GM12878 (cell line): ENCODE results near the gene HIVEP3. TPM values are rescaled to one million over a fixed set of nuclear protein-coding genes. Genes with fewer than 3 reads are reported as not detected.

Experiments used
- ATAC-seq: fragments of 200-7000 bp; cut with Tn5 transposase; 3 replicates; pipeline ENCODE4 v1.9.1; 2020; ENCODE audit warnings: mild to moderate bottlenecking, moderate library complexity
- BruUV-seq: library from RNA; stranded (reverse); fragments of 400-500 nt; replicated peaks from 2 replicates; lab custom pipeline; 2021; lab: Mats Ljungman, UMichigan
- CTCF ChIA-PET: fragments of 300-600 bp; sonication (Branson Sonifier 250); formaldehyde crosslinking; extraction: SDS; loops from one replicate; lab custom pipeline; 2021; ENCODE audit warnings: inconsistent platforms; lab: Yijun Ruan, JAX
- POLR2A ChIA-PET: fragments of 350-600 bp; formaldehyde crosslinking; extraction: SDS; loops from one replicate; lab custom pipeline; 2021; ENCODE audit warnings: inconsistent platforms; lab: Charles Lee
- RAD21 ChIA-PET: fragments of 300-600 bp; sonication (Branson Sonifier 250); formaldehyde crosslinking; loops from one replicate; lab custom pipeline; 2023; ENCODE audit warnings: antibody characterized with exemption; ENCODE audit not compliant: unreplicated experiment; lab: Charles Lee
- SMC1A ChIA-PET: fragments of 300-600 bp; sonication (Branson Sonifier 250); formaldehyde crosslinking; loops from one replicate; lab custom pipeline; 2023; ENCODE audit not compliant: unreplicated experiment, uncharacterized antibody; lab: Charles Lee
- DNase-seq: peaks from one replicate; pipeline ENCODE4 v3.0.0-alpha.2; 2011; ENCODE audit warnings: low read depth, low spot score
- FAIRE-seq: peaks from 3 replicates; lab custom pipeline; 2011; peaks lifted over from hg19 to GRCh38; lab: Jason Lieb, UNC
- H2AFZ ChIP-seq: 2 replicates; pipeline ENCODE4 v1.6.0; 2011; ENCODE audit warnings: low read depth, low read length, control low read depth; ENCODE audit not compliant: control insufficient read depth
- H3K27ac ChIP-seq: 2 replicates; pipeline ENCODE4 v1.5.1; 2011; ENCODE audit warnings: control low read depth; ENCODE audit not compliant: control insufficient read depth, insufficient read depth
- H3K27me3 ChIP-seq, 2 experiments: replicated peaks in 1 of 2; 2 replicates each; pipeline versions ENCODE4 v1.6.0 to v1.6.1; 2011; ENCODE audit warnings: low read length in 1 of 2; ENCODE audit not compliant: control insufficient read depth in 2 of 2, insufficient read depth in 2 of 2
- H3K36me3 ChIP-seq, 2 experiments: 2 replicates each; pipeline ENCODE4 v1.5.1; 2011; ENCODE audit warnings: low read length in 1 of 2; ENCODE audit not compliant: control insufficient read depth in 2 of 2, insufficient read depth in 2 of 2
- H3K4me1 ChIP-seq: 2 replicates; pipeline ENCODE4 v1.6.1; 2011; ENCODE audit warnings: mild to moderate bottlenecking, low read length, moderate library complexity, mixed read lengths; ENCODE audit not compliant: control insufficient read depth, insufficient read depth
- H3K4me2 ChIP-seq: 2 replicates; pipeline ENCODE4 v1.6.0; 2011; ENCODE audit warnings: control low read depth; ENCODE audit not compliant: control insufficient read depth, insufficient read depth
- H3K4me3 ChIP-seq: fragments of 200-600 bp; sonication (generic); 2 replicates; pipeline ENCODE4 v1.5.1; 2016
- H3K79me2 ChIP-seq: 2 replicates; pipeline ENCODE4 v1.6.0; 2011; ENCODE audit warnings: low read length; ENCODE audit not compliant: control insufficient read depth, insufficient read depth
- H3K9ac ChIP-seq: 2 replicates; pipeline ENCODE4 v1.8.0; 2011; ENCODE audit warnings: low read length, control low read depth, mixed read lengths; ENCODE audit not compliant: control insufficient read depth, insufficient read depth
- H3K9me3 ChIP-seq: replicated peaks from 3 replicates; pipeline ENCODE4 v1.5.1; 2011; ENCODE audit warnings: mild to moderate bottlenecking, low read length; ENCODE audit not compliant: control insufficient read depth, insufficient read depth
- H4K20me1 ChIP-seq: 2 replicates; pipeline ENCODE4 v1.6.0; 2011; ENCODE audit not compliant: control insufficient read depth, insufficient read depth
- BACH1 ChIP-seq: fragments of 450-650 bp; IDR thresholded peaks from 2 replicates; pipeline ENCODE4 v1.6.1; 2017; ENCODE audit warnings: mild to moderate bottlenecking, borderline replicate concordance
- E2F4 ChIP-seq: IDR thresholded peaks from 2 replicates; pipeline ENCODE4 v1.6.1; 2012; ENCODE audit warnings: low read depth, low read length, improper control_type of control experiment
- FOXM1 ChIP-seq: IDR thresholded peaks from 2 replicates; pipeline ENCODE4 v1.6.1; 2012; ENCODE audit warnings: low read depth, mild to moderate bottlenecking, inconsistent platforms, low read length, moderate library complexity
- GATAD2B ChIP-seq: fragments of 450-650 bp; conservative IDR thresholded peaks from 2 replicates; pipeline ENCODE4 v1.6.1; 2017; ENCODE audit warnings: low read depth, mild to moderate bottlenecking, moderate library complexity
- NFYB ChIP-seq: IDR thresholded peaks from 2 replicates; pipeline ENCODE4 v1.6.1; 2011; ENCODE audit warnings: low read depth, mild to moderate bottlenecking, low read length, improper control_type of control experiment, moderate library complexity; ENCODE audit not compliant: insufficient read depth
- RB1 ChIP-seq: fragments of 450-650 bp; formaldehyde crosslinking; IDR thresholded peaks from 2 replicates; pipeline ENCODE4 v1.6.1; 2017; ENCODE audit warnings: mild to moderate bottlenecking, borderline replicate concordance
- YBX1 ChIP-seq: fragments of 450-650 bp; IDR thresholded peaks from 2 replicates; pipeline ENCODE4 v1.6.1; 2016; ENCODE audit warnings: antibody characterized with exemption
- ZNF207 ChIP-seq: fragments of 450-650 bp; IDR thresholded peaks from 2 replicates; pipeline ENCODE4 v1.6.1; 2014; ENCODE audit warnings: antibody characterized with exemption, mild to moderate bottlenecking, borderline replicate concordance
- WGBS: methylation state at CpG from one replicate; pipeline ENCODE4 v1.1.6; 2016; ENCODE audit warnings: low lambda C conversion rate; ENCODE audit not compliant: insufficient replicate concordance, insufficient coverage; ENCODE audit errors: missing lambda C conversion rate; 5-methylcytosine and 5-hydroxymethylcytosine counted together
- in situ Hi-C: fragments of 300-500 bp; cut with MboI; formaldehyde crosslinking; loops from 9 replicates; pipeline ENCODE4 v1.14.3; 2018; ENCODE audit warnings: mixed read lengths
- intact Hi-C: fragments of 100-400 bp; cut with micrococcal nuclease; formaldehyde crosslinking; loops from one replicate; pipeline ENCODE4 v1.14.2; 2022; ENCODE audit not compliant: unreplicated experiment
- polyA plus RNA-seq, 11 experiments: library from polyadenylated mRNA; depleted of rRNA in 4 of 11; unstranded in 6 of 11; stranded (reverse) in 5 of 11; fragments of >200 nt; fragmentation: Nextera tagmentation in 4 of 11; fragmentation: Illumina TruSeq in 1 of 11; extraction: Ambion mirVana in 4 of 11; extraction: Trizol in 1 of 11; gene quantifications; 1 replicate in 1 of 11; 2 replicates in 10 of 11; pipeline versions ENCODE4 v1.2.1 to v1.2.3, GENCODE V29; 2011 to 2016; ENCODE audit warnings: inconsistent platforms in 2 of 11, missing spikeins in 2 of 11, low read depth in 1 of 11
- total RNA-seq, 4 experiments: library from RNA; depleted of rRNA in 3 of 4; stranded (reverse); fragments of >200 nt in 3 of 4; fragmentation: Illumina TruSeq in 1 of 4; extraction: Trizol in 1 of 4; gene quantifications; 2 replicates each; pipeline versions ENCODE4 v1.2.1 to v1.2.3, GENCODE V29; 2013 to 2021
- TF ChIP-seq, protein P1 (sequence below): fragments of 450-650 bp; IDR thresholded peaks from 2 replicates; pipeline ENCODE4 v1.6.1; 2018; ENCODE audit warnings: mild to moderate bottlenecking, low read depth, moderate library complexity; ENCODE audit not compliant: partially characterized antibody

Gene HIVEP3
- total and polyA plus RNA-seq, 10 of the 15 experiments (the other 5 are each of a cell fraction or from before 2014, with no cell fraction given): 1.8 to 13.6 (median 3.8) TPM

- Histone ChIP-seq H2AFZ (no peak overlapping the region), H3K9me3 (no peaks in the 10 kb centered on the region), H3K27ac (no peak overlapping the region), H3K36me3 (no peaks in the 10 kb centered on the region)
- SMC1A ChIA-PET: interaction anchor here (1.6 kb wide), 1 partner anchor 19 kb away, joined by 3 read pairs; no protein-coding TSS in a partner anchor
- whole genome bisulfite sequencing: 78% methylated on average over 5 of the region's 5 CpGs
- no peak for FAIRE-seq
- no peak for TF ChIP-seq E2F4
- no peak for TF ChIP-seq RB1
- TF ChIP-seq YBX1: no peak
- no peak for TF ChIP-seq FOXM1
- TF ChIP-seq BACH1: no peak
- TF ChIP-seq, protein P1, sequence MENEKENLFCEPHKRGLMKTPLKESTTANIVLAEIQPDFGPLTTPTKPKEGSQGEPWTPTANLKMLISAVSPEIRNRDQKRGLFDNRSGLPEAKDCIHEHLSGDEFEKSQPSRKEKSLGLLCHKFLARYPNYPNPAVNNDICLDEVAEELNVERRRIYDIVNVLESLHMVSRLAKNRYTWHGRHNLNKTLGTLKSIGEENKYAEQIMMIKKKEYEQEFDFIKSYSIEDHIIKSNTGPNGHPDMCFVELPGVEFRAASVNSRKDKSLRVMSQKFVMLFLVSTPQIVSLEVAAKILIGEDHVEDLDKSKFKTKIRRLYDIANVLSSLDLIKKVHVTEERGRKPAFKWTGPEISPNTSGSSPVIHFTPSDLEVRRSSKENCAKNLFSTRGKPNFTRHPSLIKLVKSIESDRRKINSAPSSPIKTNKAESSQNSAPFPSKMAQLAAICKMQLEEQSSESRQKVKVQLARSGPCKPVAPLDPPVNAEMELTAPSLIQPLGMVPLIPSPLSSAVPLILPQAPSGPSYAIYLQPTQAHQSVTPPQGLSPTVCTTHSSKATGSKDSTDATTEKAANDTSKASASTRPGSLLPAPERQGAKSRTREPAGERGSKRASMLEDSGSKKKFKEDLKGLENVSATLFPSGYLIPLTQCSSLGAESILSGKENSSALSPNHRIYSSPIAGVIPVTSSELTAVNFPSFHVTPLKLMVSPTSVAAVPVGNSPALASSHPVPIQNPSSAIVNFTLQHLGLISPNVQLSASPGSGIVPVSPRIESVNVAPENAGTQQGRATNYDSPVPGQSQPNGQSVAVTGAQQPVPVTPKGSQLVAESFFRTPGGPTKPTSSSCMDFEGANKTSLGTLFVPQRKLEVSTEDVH: no peak
- no peak for TF ChIP-seq ZNF207
- no peak for TF ChIP-seq NFYB
- TF ChIP-seq GATAD2B: no peak
- TF ChIP-seq, all 136 proteins: peak for 0
- DNase-seq (no peak), ATAC-seq (no peak)
- Histone ChIP-seq H3K4me2 (no peak overlapping the region), H3K4me3 (no peak overlapping the region), H3K79me2 (no peaks in the 10 kb centered on the region), H3K9ac (no peak overlapping the region), H3K27me3 (no peaks in the 10 kb centered on the region), H3K4me1 (peaks cover 26% of the 10 kb centered on the region), H4K20me1 (no peaks in the 10 kb centered on the region)
- intact Hi-C loops (no loop called here), in situ Hi-C loops (no loop called here)
- POLR2A ChIA-PET: no interaction called here
- CTCF ChIA-PET: interaction anchor here (0.7 to 7.4 kb wide), 4 partner anchors 10 to 27 kb away, joined by 3 to 59 read pairs (median 5); no protein-coding TSS in a partner anchor
- RAD21 ChIA-PET: no interaction called here
- no TSS peak for BruUV-seq
Measured at GRCh38 chr1:41489561-41489960, 429.2 kb downstream of the HIVEP3 start.
